ENCODE results near the gene CHIT1.

Gene CHIT1

DNA sequence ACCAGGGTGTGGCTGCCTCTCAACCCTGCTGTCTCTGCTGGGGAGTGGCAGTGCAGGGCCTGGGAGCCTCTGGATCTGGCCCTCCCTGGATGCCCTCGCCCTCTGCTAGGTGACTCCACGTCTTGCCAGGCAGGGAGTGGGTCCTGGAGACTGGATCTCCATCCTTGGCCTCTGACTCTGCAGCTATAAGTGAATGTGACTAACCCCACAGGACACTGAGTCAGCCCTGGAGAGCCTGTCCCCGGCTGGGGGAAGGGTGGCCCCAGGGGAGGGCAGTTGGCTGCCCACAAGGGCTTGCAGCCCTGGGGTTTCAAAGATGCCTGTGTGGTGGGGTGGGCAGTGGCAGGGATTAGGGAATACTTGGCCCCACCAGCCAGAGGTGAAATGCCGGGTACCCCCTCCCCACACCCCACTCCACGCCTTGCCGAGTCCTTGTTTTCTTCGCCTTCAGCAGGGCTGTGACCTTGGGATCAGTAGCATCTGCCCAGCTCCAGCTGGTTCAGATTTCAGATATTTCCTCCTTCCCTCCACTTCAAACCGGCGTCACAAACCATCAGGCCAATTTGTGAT lies 51.9 kb downstream of the CHIT1 start:
- in situ Hi-C loops (cut with MboI; ENCODE audit: low sequenced_read_pairs): no loop called here

GRCh38 chr1:203177036-203177405 lies 52.5 kb downstream of the CHIT1 start:
- in situ Hi-C loops (cut with MboI; ENCODE audit: low sequenced_read_pairs): no loop called here

- in situ Hi-C loops (cut with MboI; ENCODE audit: low sequenced_read_pairs): no loop called here
Measured at GRCh38 chr1:203176273-203177035, 53.0 kb downstream of the CHIT1 start.

GRCh38 chr1:203175827-203176241 lies 53.6 kb downstream of the CHIT1 start:
- in situ Hi-C loops (cut with MboI; ENCODE audit: low sequenced_read_pairs): no loop called here

GRCh38 chr1:203175237-203175826 lies 54.1 kb downstream of the CHIT1 start, which contains the start of gene MYBPH:
Gene MYBPH, minus strand, starts transcription at chr1:203175826. Its CDS starts 71 bp downstream, at chr1:203175755.
- in situ Hi-C loops (cut with MboI; ENCODE audit: low sequenced_read_pairs): no loop called here

- in situ Hi-C loops (cut with MboI; ENCODE audit: low sequenced_read_pairs): no loop called here
Measured at GRCh38 chr1:203174324-203174985, 55.0 kb downstream of the CHIT1 start.

- in situ Hi-C loops (cut with MboI; ENCODE audit: low sequenced_read_pairs): no loop called here
Measured at GRCh38 chr1:203173566-203173965, 55.9 kb downstream of the CHIT1 start.

- in situ Hi-C loops (cut with MboI; ENCODE audit: low sequenced_read_pairs): no loop called here
Measured at GRCh38 chr1:203173011-203173555, 56.4 kb downstream of the CHIT1 start.

DNA sequence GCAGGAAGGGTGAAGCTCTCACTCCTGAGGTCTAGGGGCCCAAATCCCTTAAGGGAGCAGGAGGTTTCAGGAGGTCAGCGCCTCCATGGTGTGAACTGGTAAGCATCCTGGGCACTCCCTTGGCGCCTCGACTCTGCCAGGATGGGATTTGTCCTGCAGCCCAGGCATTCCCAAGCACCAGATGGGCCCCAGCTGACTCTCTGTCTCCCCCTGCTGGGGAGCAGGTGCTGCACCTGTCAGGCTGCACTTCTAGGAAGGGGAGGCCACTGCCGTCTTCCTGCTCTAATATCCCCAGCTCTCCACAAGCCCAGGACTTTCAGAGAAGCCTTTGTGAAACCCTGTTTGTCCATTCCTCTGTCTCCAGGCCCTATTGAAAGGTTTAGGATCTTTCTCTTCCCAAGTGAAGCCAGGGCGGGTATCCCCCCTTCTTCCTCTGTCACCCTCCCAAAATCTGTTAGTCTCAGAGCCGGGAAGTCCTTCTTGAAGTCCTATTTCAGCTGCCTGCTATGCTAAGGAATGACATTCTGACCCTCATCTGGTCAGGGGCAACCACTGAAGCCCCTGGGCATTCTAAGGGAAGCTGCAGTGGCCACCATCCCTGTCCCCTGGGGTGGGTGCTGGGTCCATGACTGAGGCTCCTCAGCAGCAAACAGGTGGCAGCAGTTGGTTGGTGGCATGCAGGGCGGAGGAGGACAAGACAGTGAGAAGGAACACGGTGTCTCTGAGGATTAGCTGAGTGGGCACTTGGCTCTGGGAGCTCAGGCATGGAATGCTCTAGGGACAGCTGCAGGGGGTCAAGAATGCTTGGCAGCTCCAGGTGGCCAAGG lies 57.1 kb downstream of the CHIT1 start:
- in situ Hi-C loops (cut with MboI; ENCODE audit: low sequenced_read_pairs): no loop called here

DNA sequence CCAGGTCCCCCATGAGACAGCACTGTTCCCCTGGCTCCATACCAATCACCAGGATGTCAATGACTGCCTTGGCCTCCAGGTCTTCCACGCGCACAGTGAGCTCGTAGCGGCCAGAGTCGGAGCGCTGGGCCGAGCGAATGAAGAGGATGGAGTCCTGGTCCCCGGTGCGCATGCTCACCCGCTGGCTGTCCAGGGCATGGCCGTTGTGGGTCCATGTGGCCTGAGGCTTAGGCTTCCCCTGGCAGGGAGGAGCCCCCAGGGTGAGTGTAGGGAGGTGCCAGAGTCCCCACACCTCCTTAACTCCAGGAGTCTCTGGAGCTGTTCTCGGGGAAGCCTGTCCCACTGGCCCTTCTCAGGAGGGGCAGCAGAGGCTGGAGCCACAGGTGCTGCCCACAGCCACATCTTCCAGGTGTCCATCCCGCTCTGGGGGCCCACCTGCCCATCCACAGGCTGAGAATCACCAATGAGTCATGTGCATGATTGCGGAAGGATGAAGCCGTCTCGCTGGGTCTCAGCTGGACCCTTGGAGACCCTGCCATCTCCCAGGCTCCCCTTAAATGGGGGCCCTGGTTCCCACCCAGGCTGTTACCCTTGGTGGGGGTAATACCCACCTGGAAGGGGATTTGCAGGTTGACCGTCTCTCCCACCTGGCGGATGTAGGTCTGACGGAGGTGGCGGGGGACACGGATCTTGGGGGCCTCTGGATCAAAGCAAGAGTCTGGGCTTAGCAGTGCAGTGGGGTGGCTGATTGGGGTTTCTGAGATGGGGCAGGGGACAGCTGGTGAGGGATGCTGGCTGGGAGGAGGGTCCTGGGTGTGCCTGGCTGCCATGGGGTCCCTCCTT lies 57.9 kb downstream of the CHIT1 start:
- in situ Hi-C loops (cut with MboI; ENCODE audit: low sequenced_read_pairs): no loop called here

DNA sequence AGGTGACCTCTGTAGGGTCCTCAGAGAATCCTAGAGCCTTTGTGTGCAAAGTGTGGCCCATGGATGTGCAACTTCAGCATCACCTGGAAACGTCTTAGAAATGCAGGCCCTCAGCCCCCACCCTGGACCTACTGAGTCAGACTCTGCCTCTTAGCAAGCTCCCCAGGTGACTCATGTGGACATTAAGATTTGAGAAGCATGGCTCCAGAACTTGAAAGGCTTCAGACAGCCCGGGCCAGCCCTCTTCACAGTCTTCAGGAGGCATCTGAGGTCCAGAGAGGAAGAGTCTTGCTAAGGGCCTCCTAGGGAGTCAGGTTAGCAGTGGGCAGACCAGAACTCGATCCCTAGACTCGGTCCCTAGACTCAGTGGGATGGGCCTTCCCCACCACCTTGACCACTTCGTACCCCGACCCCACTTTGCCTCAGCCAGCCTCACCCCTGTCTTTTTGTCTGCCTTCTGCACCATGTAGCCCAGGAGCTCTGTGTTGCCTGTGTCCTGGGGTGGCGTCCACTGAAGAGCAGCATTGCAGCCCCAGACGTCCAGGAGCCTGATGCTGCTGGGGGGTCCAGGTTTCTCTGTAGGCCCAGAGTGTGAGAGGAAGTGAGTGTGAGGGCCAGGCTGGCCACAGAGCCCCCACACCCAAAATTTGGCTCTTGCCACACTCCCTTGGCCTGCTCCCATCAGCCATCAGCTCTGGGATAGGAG lies 58.7 kb downstream of the CHIT1 start:
- in situ Hi-C loops (cut with MboI; ENCODE audit: low sequenced_read_pairs): no loop called here

DNA sequence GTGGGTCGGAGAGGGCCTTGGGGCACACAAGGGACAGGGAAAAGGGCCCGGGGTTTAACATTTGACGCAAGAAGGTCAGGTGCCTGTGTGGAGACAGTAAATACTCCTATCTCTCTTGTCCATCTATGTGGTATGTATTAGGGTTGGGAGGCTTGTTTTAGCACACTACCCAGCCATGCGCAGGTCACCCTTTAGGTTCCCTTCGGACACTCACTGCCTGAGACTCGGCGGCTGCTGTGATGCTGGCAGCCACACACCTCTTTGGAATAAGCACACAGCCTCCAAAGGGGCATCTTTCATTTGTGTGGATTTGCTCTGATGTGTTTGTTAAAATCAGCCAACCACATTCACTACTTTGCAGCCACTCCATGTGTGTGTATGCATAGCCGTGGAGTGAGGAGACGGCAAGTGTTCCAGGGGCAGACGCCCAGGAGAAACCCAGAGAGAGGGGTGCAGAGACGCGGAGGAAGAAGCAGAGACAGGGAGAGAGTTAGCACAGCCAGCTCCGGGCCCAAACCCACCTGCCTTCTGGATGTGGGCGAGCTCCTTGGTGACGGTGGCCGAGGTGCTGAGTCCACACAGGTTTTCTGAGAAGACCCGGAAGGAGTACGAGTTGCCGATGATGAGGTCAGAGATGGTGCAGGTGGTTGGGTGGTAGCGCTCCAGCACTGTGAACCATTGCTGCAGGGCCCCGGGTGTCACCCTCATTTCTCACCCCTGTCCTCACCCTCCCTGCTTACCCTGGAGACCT lies 59.5 kb downstream of the CHIT1 start:
- in situ Hi-C loops (cut with MboI; ENCODE audit: low sequenced_read_pairs): no loop called here

- in situ Hi-C loops (cut with MboI; ENCODE audit: low sequenced_read_pairs): no loop called here
Measured at GRCh38 chr1:203168991-203169390, 60.5 kb downstream of the CHIT1 start.

GRCh38 chr1:203168256-203168786 lies 61.2 kb downstream of the CHIT1 start:
- in situ Hi-C loops (cut with MboI; ENCODE audit: low sequenced_read_pairs): no loop called here

DNA sequence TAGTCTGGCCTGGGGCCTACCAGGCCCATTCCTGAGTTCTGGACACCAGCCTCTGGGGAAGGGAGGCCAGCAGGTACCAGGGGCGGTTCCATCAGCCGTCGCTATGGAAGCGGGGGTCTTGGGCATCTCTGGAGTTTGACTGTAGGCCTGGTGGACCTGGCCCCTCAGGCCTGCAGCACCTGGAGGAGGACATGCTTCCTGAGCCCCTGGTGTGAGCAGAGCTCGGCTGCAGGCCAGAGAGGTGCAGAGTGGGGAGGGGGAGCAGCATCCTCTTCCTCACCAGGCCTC lies 61.6 kb downstream of the CHIT1 start:
- in situ Hi-C loops (cut with MboI; ENCODE audit: low sequenced_read_pairs): no loop called here

DNA sequence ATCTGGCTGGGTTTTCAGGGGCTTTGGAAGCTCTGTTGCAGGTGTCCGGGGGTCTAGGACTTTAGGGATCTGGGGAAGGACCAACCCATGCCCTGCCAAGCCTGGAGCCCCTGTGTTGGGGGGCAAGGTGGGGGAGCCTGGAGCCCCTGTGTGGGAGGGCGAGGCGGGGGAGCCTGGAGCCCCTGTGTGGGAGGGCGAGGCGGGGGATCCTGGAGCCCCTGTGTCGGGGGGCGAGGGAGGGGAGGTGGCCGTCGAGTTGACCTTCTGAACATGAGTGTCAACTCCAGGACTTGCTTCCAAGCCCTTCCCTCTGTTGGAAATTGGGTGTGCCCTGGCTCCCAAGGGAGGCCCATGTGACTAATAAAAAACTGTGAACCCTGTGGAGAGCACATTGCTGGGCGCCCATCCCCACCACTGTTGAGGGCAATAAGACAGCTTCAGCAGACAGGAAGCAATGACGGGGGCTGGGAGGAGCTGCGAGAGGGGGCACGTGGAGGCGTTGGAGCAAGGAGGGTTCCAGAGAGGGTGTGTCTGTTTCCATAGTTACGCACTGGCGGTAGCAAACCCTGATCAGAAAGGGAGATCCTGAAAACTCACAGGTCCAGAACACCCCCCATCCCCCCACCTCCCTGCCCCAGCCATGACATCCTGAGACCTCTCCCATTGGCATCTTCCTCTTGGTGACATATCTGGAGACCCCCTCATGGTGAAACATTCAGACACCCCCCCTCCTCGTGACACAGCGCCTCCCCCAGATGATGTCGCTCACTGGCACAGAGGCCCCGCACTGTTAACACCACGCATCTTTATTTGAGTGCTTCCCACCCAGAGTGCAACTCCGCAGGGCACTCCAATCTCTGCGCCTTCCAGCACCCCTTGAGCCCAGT lies 62.2 kb downstream of the CHIT1 start:
- in situ Hi-C loops (cut with MboI; ENCODE audit: low sequenced_read_pairs): no loop called here

DNA sequence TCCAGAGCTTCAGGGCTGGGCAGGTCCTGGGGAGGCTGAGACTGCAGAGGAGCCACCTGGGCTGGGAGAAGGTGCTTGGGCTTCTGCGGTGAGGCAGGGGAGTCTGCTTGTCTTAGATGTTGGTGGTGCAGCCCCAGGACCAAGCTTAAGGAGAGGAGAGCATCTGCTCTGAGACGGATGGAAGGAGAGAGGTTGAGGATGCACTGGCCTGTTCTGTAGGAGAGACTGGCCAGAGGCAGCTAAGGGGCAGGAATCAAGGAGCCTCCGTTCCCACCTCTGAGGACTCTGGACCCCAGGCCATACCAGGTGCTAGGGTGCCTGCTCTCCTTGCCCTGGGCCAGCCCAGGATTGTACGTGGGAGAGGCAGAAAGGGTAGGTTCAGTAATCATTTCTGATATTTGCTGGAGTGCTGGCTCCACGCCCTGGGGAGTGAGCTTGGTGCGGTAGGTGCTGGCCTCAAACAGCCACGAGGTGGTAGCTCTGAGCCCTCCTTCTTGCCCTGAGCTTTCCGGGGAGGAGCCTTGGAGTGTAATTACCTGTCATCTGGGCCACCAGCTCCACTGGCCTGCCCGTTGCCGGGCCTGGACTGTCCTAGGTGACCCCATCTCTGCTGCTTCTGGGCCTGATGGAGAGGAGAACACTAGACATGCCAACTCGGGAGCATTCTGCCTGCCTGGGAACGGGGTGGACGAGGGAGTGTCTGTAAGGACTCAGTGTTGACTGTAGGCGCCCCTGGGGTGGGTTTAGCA lies 63.1 kb downstream of the CHIT1 start:
- in situ Hi-C loops (cut with MboI; ENCODE audit: low sequenced_read_pairs): no loop called here
